Inferior parietal cortex (tissue), 1 donor: ENCODE measurements around the gene RBM23.
"Not testable (repeated sequence)": the region's sequence is repeated elsewhere in the genome, so short reads cannot be mapped to it uniquely, and the experiment has no call there.

Source experiments
- DNase-seq: peaks from one replicate; pipeline ENCODE4 v3.0.0-alpha.2; 2016; ENCODE audit errors: extremely low spot score

RBM23 gene

GRCh38 chr14:22918804-22919600 lies at the start of gene RBM23:
Gene RBM23, minus strand, starts transcription at chr14:22919149.
- DNase-seq, result peak; percentile 100

GRCh38 chr14:22966783-22967269 lies 47.9 kb upstream of the RBM23 start:
- DNase-seq, result no peak

- DNase-seq, result not testable (repeated sequence)
Measured at GRCh38 chr14:22965916-22966782, 47.2 kb upstream of the RBM23 start.

GRCh38 chr14:22962061-22962676 lies 43.2 kb upstream of the RBM23 start:
- DNase-seq, result no peak

- no peak for DNase-seq
Measured at GRCh38 chr14:22955702-22956569, 37.0 kb upstream of the RBM23 start.

- DNase-seq, result no peak
Measured at GRCh38 chr14:22952418-22952817, 33.5 kb upstream of the RBM23 start.

- not testable (repeated sequence) for DNase-seq
Measured at GRCh38 chr14:22951795-22952194, 32.8 kb upstream of the RBM23 start.

GRCh38 chr14:22945642-22946041 lies 26.7 kb upstream of the RBM23 start:
- no peak for DNase-seq

GRCh38 chr14:22939684-22940083 lies 20.7 kb upstream of the RBM23 start:
- no peak for DNase-seq

- DNase-seq, result no peak
Measured at GRCh38 chr14:22935156-22935555, 16.2 kb upstream of the RBM23 start.

GRCh38 chr14:22932146-22932545 lies 13.2 kb upstream of the RBM23 start:
- DNase-seq, result no peak

GRCh38 chr14:22929961-22930364 lies 11.0 kb upstream of the RBM23 start:
- DNase-seq, result peak; percentile 68

- peak; percentile 100 for DNase-seq
Measured at GRCh38 chr14:22929104-22929960, 10.4 kb upstream of the RBM23 start, which contains the start of gene PRMT5. Gene PRMT5, minus strand, starts transcription at chr14:22929376. Its CDS starts 15 bp downstream, at chr14:22929361.

GRCh38 chr14:22928237-22929103 lies 9.5 kb upstream of the RBM23 start:
- no peak for DNase-seq

GRCh38 chr14:22926316-22926715 lies 7.4 kb upstream of the RBM23 start:
- DNase-seq, result no peak

- DNase-seq, result no peak
Measured at GRCh38 chr14:22925513-22925912, 6.6 kb upstream of the RBM23 start.

GRCh38 chr14:22923746-22924145 lies 4.8 kb upstream of the RBM23 start:
- DNase-seq, result no peak

GRCh38 chr14:22922294-22922693 lies 3.3 kb upstream of the RBM23 start:
- DNase-seq, result no peak

- DNase-seq, result no peak
Measured at GRCh38 chr14:22920697-22921096, 1.7 kb upstream of the RBM23 start.
